Measurements from ENCODE around the gene PHC2.

GRCh38 chr1:33460947-33461629, 30.2 kb upstream of the PHC2 start:
- TF ChIP-seq CTCF (IDR thresholded peaks at IDR 0.05; ENCODE audit: poor library complexity) (no peak), EZH2 (IDR thresholded peaks at IDR 0.05; ENCODE audit: borderline replicate concordance) (no peak), EZH2phosphoT487 (IDR thresholded peaks at IDR 0.05; ENCODE audit: low read depth, severe bottlenecking, unreplicated experiment) (no peak)
